Activated T-helper 17 cell treated with anti-CD3 and anti-CD28 coated beads, Interleukin-2, amount 50 U/mL, for 72 hours (primary cell): ENCODE results near the gene MAP4K4. TPM values are rescaled to one million over a fixed set of nuclear protein-coding genes. Genes with fewer than 3 reads are reported as not detected.
"Not testable (repeated sequence)": the region's sequence is repeated elsewhere in the genome, so short reads cannot be mapped to it uniquely, and the experiment has no call there.

ENCODE experiments used
- ATAC-seq: fragments of 150-1000 bp; cut with Tn5 transposase; replicated peaks from 2 replicates; pipeline ENCODE4 v1.10.0; 2021; ENCODE audit warnings: mild to moderate bottlenecking, moderate library complexity
- H3K27ac Mint-ChIP-seq: one replicate; pipeline ENCODE4 v1.8.0; 2022; ENCODE audit warnings: mixed read lengths
- H3K27me3 Mint-ChIP-seq: one replicate; pipeline ENCODE4 v1.8.0; 2022; ENCODE audit warnings: mixed read lengths
- H3K36me3 Mint-ChIP-seq: one replicate; pipeline ENCODE4 v1.8.0; 2022; ENCODE audit warnings: low read depth, mild to moderate bottlenecking, mixed read lengths
- H3K4me1 Mint-ChIP-seq: one replicate; pipeline ENCODE4 v1.8.0; 2022; ENCODE audit warnings: mixed read lengths
- H3K4me3 Mint-ChIP-seq: one replicate; pipeline ENCODE4 v1.8.0; 2022; ENCODE audit warnings: mild to moderate bottlenecking, mixed read lengths
- H3K9me3 Mint-ChIP-seq: one replicate; pipeline ENCODE4 v1.8.0; 2022; ENCODE audit warnings: mixed read lengths
- total RNA-seq, 2 donors: library from RNA; stranded (reverse); gene quantifications; one replicate each; pipeline ENCODE4 v1.2.3, GENCODE V29; 2022

Gene MAP4K4
- total RNA-seq, 2 donors from 2014 or later, result 26.4 to 54.9 TPM

DNA sequence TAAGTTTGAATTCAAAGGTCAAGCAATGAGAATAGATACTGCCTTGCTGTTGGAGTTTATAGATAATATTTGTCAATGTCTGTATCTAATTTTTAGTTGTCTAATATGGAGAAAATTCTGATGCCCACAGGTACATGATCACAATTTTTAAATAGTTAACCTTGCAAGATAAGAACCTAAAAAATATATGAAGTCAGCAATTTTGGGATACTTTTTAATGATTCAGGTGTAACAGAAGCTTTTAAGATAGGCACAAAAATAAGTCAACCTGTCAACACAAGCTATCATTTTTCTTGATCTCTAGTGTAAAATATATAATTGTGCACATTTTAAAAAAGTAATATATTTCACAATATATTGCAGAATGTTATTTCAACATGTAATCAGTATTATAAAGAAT is 201.8 kb downstream of the MAP4K4 start:
- H3K36me3 Mint-ChIP-seq, result peaks cover 21% of the 10 kb centered on the region
- ATAC-seq, result no peak
- H3K9me3 Mint-ChIP-seq, result no peaks in the 10 kb centered on the region
- H3K27me3 Mint-ChIP-seq, result peaks cover 6% of the 10 kb centered on the region
- H3K27ac Mint-ChIP-seq, result peak overlapping the region; percentile 93
- peaks cover 30% of the 10 kb centered on the region for H3K4me1 Mint-ChIP-seq
- H3K4me3 Mint-ChIP-seq, result peak overlapping the region; percentile 72

DNA sequence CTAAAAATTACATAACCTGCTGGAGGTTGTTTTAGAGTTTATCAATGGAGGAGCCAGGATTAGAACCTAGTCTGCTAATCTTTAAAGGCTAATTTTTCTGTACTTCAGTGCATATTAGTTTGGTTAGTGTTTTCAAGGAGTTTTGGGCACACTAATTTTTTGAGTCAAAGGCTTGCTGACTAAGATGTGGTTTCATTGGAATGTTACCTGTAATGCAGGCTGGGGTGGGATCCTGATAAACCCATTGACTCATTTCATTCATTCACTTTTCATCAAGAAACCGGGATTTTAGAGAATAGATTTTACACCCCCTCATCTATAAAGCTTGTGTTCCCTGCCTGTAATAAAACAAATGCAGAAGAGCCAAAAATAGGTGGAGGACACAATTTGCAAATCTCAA is 202.4 kb downstream of the MAP4K4 start:
- Mint-ChIP-seq H3K27me3 (peaks cover 8% of the 10 kb centered on the region), H3K4me3 (peak overlapping the region; percentile 72), H3K27ac (peak overlapping the region; percentile 93), H3K36me3 (peaks cover 17% of the 10 kb centered on the region), H3K9me3 (peaks cover under 1% of the 10 kb centered on the region), H3K4me1 (peaks cover 30% of the 10 kb centered on the region)
- peak; percentile 20 for ATAC-seq

- peak overlapping the region; percentile 93 for H3K27ac Mint-ChIP-seq
- H3K36me3 Mint-ChIP-seq, result peaks cover 12% of the 10 kb centered on the region
- peaks cover 11% of the 10 kb centered on the region for H3K27me3 Mint-ChIP-seq
- peaks cover 30% of the 10 kb centered on the region for H3K4me1 Mint-ChIP-seq
- H3K9me3 Mint-ChIP-seq, result peaks cover 3% of the 10 kb centered on the region
- H3K4me3 Mint-ChIP-seq, result peak overlapping the region; percentile 72
- peak; percentile 92 for ATAC-seq
These were observed 202.9 kb downstream of the MAP4K4 start for GRCh38 chr2:101900375-101900774.

DNA sequence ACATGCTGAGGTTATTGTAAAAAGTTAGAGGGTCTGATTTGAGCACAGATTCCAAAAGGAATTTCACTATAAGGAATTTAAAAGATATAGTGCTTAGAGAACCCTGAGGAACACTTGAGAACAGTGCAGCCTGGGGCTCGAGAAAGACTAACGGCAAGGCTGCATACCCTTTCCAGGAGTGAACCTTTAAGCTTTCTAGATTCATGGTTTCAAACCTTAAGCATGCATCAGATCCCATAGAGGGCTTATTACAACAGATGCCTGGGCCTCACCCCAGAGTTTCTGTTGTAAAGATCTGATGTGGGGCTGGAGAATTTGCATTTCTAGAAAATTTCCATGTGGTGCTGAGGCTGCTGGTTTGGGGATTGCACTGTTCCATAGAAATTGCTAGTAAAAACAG is 203.7 kb downstream of the MAP4K4 start:
- Mint-ChIP-seq H3K9me3 (peaks cover 3% of the 10 kb centered on the region), H3K36me3 (peaks cover 7% of the 10 kb centered on the region), H3K4me3 (peak overlapping the region; percentile 72), H3K27ac (peak overlapping the region; percentile 93), H3K4me1 (peaks cover 30% of the 10 kb centered on the region), H3K27me3 (peaks cover 11% of the 10 kb centered on the region)
- peak; percentile 4 for ATAC-seq

- Mint-ChIP-seq H3K4me3 (no peak overlapping the region), H3K27ac (no peak overlapping the region), H3K9me3 (peaks cover 3% of the 10 kb centered on the region), H3K4me1 (peaks cover 30% of the 10 kb centered on the region), H3K27me3 (peaks cover 11% of the 10 kb centered on the region), H3K36me3 (peaks cover 7% of the 10 kb centered on the region)
- ATAC-seq, result no peak
These were observed 204.7 kb downstream of the MAP4K4 start for GRCh38 chr2:101902169-101902568.

GRCh38 chr2:101904916-101905315 is 207.4 kb downstream of the MAP4K4 start:
- Mint-ChIP-seq H3K36me3 (peaks cover 11% of the 10 kb centered on the region), H3K27me3 (peaks cover 14% of the 10 kb centered on the region), H3K4me3 (no peak overlapping the region), H3K27ac (no peak overlapping the region), H3K4me1 (peaks cover 16% of the 10 kb centered on the region), H3K9me3 (peaks cover 11% of the 10 kb centered on the region)
- ATAC-seq, result no peak

- Mint-ChIP-seq H3K36me3 (peaks cover 6% of the 10 kb centered on the region), H3K27ac (peak overlapping the region; percentile 57), H3K27me3 (peaks cover 22% of the 10 kb centered on the region), H3K4me3 (no peak overlapping the region), H3K9me3 (peaks cover 20% of the 10 kb centered on the region), H3K4me1 (peaks cover 6% of the 10 kb centered on the region)
- ATAC-seq, result peak; percentile 74
These were observed 208.3 kb downstream of the MAP4K4 start for GRCh38 chr2:101905746-101906336.

DNA sequence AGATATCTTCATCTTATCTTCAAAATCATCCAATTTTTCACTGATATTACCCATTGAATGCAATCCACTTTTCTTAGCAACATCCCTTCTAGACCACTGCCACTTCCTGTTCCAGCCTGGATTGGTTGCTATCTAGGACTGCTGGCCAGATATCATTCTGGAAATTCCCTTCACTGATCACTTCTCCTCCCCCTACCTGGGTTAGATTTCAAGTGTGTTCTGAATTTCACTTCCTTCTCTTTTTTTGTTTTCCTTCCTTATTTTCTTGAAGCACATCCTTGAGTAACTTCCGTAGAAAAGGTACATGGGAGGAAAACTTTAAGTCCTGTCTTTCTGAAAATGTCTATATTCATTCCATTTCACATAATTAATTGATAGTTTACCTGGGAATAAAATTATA is 212.3 kb downstream of the MAP4K4 start:
- ATAC-seq, result no peak
- Mint-ChIP-seq H3K4me1 (peaks cover 9% of the 10 kb centered on the region), H3K27ac (no peak overlapping the region), H3K9me3 (peaks cover 20% of the 10 kb centered on the region), H3K27me3 (peaks cover 16% of the 10 kb centered on the region), H3K36me3 (peaks cover 6% of the 10 kb centered on the region), H3K4me3 (no peak overlapping the region)

DNA sequence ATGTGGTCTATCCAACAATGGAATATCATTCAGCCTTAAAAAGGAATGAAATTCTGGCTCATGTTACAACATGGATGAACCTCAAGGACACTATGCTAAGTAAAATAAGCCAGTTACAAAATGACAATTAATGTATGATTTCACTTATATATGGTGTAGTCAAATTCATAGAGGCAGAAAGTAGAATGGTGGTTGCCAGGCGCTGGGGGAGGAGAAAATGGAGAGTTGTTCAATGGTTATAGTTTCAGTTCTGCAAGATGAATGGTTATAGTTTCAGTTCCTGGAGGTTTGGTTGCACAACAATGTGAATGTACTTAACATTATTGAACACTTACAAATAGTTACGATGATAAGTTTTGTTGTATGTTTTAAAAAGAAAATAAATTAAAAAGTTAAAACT is 215.0 kb downstream of the MAP4K4 start:
- peak; percentile 94 for ATAC-seq
- Mint-ChIP-seq H3K4me3 (no peak overlapping the region), H3K27ac (no peak overlapping the region), H3K4me1 (peaks cover 9% of the 10 kb centered on the region), H3K36me3 (peaks cover 6% of the 10 kb centered on the region), H3K27me3 (peaks cover 10% of the 10 kb centered on the region), H3K9me3 (peaks cover 16% of the 10 kb centered on the region)

GRCh38 chr2:101921319-101921952 is 223.9 kb downstream of the MAP4K4 start:
- ATAC-seq, result no peak
- Mint-ChIP-seq H3K4me3 (no peak overlapping the region), H3K9me3 (peaks cover 18% of the 10 kb centered on the region), H3K27ac (no peak overlapping the region), H3K4me1 (no peaks in the 10 kb centered on the region), H3K36me3 (no peaks in the 10 kb centered on the region), H3K27me3 (peaks cover 3% of the 10 kb centered on the region)

GRCh38 chr2:101921953-101922325 is 224.4 kb downstream of the MAP4K4 start:
- H3K27me3 Mint-ChIP-seq, result peaks cover 3% of the 10 kb centered on the region
- H3K27ac Mint-ChIP-seq, result no peak overlapping the region
- peaks cover 23% of the 10 kb centered on the region for H3K9me3 Mint-ChIP-seq
- H3K4me1 Mint-ChIP-seq, result no peaks in the 10 kb centered on the region
- ATAC-seq, result no peak
- no peaks in the 10 kb centered on the region for H3K36me3 Mint-ChIP-seq
- no peak overlapping the region for H3K4me3 Mint-ChIP-seq

GRCh38 chr2:101924311-101924710 is 226.8 kb downstream of the MAP4K4 start:
- not testable (repeated sequence) for H3K4me1 Mint-ChIP-seq, H3K36me3 Mint-ChIP-seq, H3K4me3 Mint-ChIP-seq, ATAC-seq, H3K27ac Mint-ChIP-seq, H3K27me3 Mint-ChIP-seq
- H3K9me3 Mint-ChIP-seq, result peaks cover 23% of the 10 kb centered on the region

GRCh38 chr2:101930019-101930418 is 232.5 kb downstream of the MAP4K4 start:
- Mint-ChIP-seq H3K27ac (no peak overlapping the region), H3K4me1 (peaks cover 7% of the 10 kb centered on the region), H3K27me3 (peaks cover 9% of the 10 kb centered on the region), H3K4me3 (no peak overlapping the region), H3K36me3 (no peaks in the 10 kb centered on the region), H3K9me3 (peaks cover 12% of the 10 kb centered on the region)
- no peak for ATAC-seq

- Mint-ChIP-seq H3K36me3 (no peaks in the 10 kb centered on the region), H3K27me3 (peaks cover 9% of the 10 kb centered on the region), H3K4me1 (peaks cover 7% of the 10 kb centered on the region), H3K4me3 (peak overlapping the region; percentile 1), H3K27ac (peak overlapping the region; percentile 72), H3K9me3 (peaks cover 7% of the 10 kb centered on the region)
- peak; percentile 83 for ATAC-seq
These were observed 233.3 kb downstream of the MAP4K4 start for GRCh38 chr2:101930847-101931246.

GRCh38 chr2:101931402-101931801 is 233.9 kb downstream of the MAP4K4 start:
- Mint-ChIP-seq H3K4me3 (peak overlapping the region; percentile 1), H3K4me1 (peaks cover 7% of the 10 kb centered on the region), H3K36me3 (no peaks in the 10 kb centered on the region), H3K9me3 (peaks cover 6% of the 10 kb centered on the region), H3K27ac (peak overlapping the region; percentile 72), H3K27me3 (peaks cover 9% of the 10 kb centered on the region)
- ATAC-seq, result peak; percentile 84
